Dedifferentiated amniotic fluid mesenchymal stem cell (primary cell): ENCODE measurements around the gene MAPK8IP2.
"Not testable (repeated sequence)": the region's sequence is repeated elsewhere in the genome, so short reads cannot be mapped to it uniquely, and the experiment has no call there.

Source experiments
- DNase-seq: peaks from one replicate; pipeline ENCODE4 v3.0.0-alpha.2; 2016; ENCODE audit errors: extremely low spot score

The MAPK8IP2 gene

GRCh38 chr22:50635591-50635990 lies 35.0 kb downstream of the MAPK8IP2 start:
- DNase-seq = no peak

- not testable (repeated sequence) for DNase-seq
Measured at GRCh38 chr22:50640296-50640695, 39.7 kb downstream of the MAPK8IP2 start.

- DNase-seq = no peak
Measured at GRCh38 chr22:50640857-50641647, 40.5 kb downstream of the MAPK8IP2 start.

GRCh38 chr22:50641696-50642607 lies 41.4 kb downstream of the MAPK8IP2 start:
- no peak for DNase-seq

- not testable (repeated sequence) for DNase-seq
Measured at GRCh38 chr22:50643021-50643820, 42.6 kb downstream of the MAPK8IP2 start.

- not testable (repeated sequence) for DNase-seq
Measured at GRCh38 chr22:50643821-50644101, 43.2 kb downstream of the MAPK8IP2 start.

GRCh38 chr22:50653256-50653655 lies 52.7 kb downstream of the MAPK8IP2 start:
- no peak for DNase-seq

GRCh38 chr22:50654664-50655063 lies 54.1 kb downstream of the MAPK8IP2 start:
- not testable (repeated sequence) for DNase-seq

- DNase-seq = no peak
Measured at GRCh38 chr22:50656122-50657070, 55.8 kb downstream of the MAPK8IP2 start.

- no peak for DNase-seq
Measured at GRCh38 chr22:50657925-50658324, 57.3 kb downstream of the MAPK8IP2 start.

GRCh38 chr22:50659711-50660110 lies 59.1 kb downstream of the MAPK8IP2 start:
- not testable (repeated sequence) for DNase-seq

GRCh38 chr22:50660306-50660705 lies 59.7 kb downstream of the MAPK8IP2 start:
- no peak for DNase-seq
